Ishikawa (cell line): Measurements from ENCODE around the gene PLCB4.

Experiments used
- CEBPB ChIP-seq: IDR thresholded peaks from 2 replicates; pipeline ENCODE4 v1.6.1; 2012
- CREB1 ChIP-seq: IDR thresholded peaks from 2 replicates; pipeline ENCODE4 v1.6.1; 2012; ENCODE audit warnings: low read depth
- EGR1 ChIP-seq: IDR thresholded peaks from 2 replicates; pipeline ENCODE4 v1.6.1; 2012
- EP300 ChIP-seq: IDR thresholded peaks from 2 replicates; pipeline ENCODE4 v1.6.1; 2012; ENCODE audit warnings: borderline replicate concordance
- FOXM1 ChIP-seq: IDR thresholded peaks from 2 replicates; pipeline ENCODE4 v1.6.1; 2012; ENCODE audit warnings: low read depth, borderline replicate concordance
- MAX ChIP-seq: IDR thresholded peaks from 2 replicates; pipeline ENCODE4 v1.6.1; 2012
- NFIC ChIP-seq: IDR thresholded peaks from 2 replicates; pipeline ENCODE4 v1.6.1; 2012
- RAD21 ChIP-seq: IDR thresholded peaks from 2 replicates; pipeline ENCODE4 v1.6.1; 2012; ENCODE audit warnings: low read depth
- REST ChIP-seq: IDR thresholded peaks from 2 replicates; pipeline ENCODE4 v1.6.1; 2012; ENCODE audit warnings: low read depth, mild to moderate bottlenecking
- TAF1 ChIP-seq: IDR thresholded peaks from 2 replicates; pipeline ENCODE4 v1.6.1; 2012; ENCODE audit warnings: low read depth, mild to moderate bottlenecking
- TCF12 ChIP-seq: IDR thresholded peaks from 2 replicates; pipeline ENCODE4 v1.6.1; 2012; ENCODE audit warnings: low read depth
- TEAD4 ChIP-seq: IDR thresholded peaks from 2 replicates; pipeline ENCODE4 v1.6.1; 2012
- USF1 ChIP-seq: IDR thresholded peaks from 2 replicates; pipeline ENCODE4 v1.6.1; 2012
- YY1 ChIP-seq: IDR thresholded peaks from 2 replicates; pipeline ENCODE4 v1.6.1; 2012; ENCODE audit warnings: low read depth
- ZBTB7A ChIP-seq: IDR thresholded peaks from 2 replicates; pipeline ENCODE4 v1.6.1; 2012; ENCODE audit warnings: low read depth

The PLCB4 gene

GRCh38 chr20:9228774-9229450 is 160.0 kb downstream of the PLCB4 start:
- TF ChIP-seq RAD21: no peak
- TF ChIP-seq EP300: no peak
- TF ChIP-seq USF1: no peak
- TF ChIP-seq TEAD4: no peak
- no peak for TF ChIP-seq REST
- no peak for TF ChIP-seq TCF12
- no peak for TF ChIP-seq EGR1
- TF ChIP-seq TAF1: no peak
- TF ChIP-seq CREB1: no peak
- no peak for TF ChIP-seq ZBTB7A
- TF ChIP-seq CEBPB: no peak
- no peak for TF ChIP-seq FOXM1

- TF ChIP-seq EGR1 (no peak), MAX (no peak), TCF12 (no peak), USF1 (no peak), REST (no peak), EP300 (no peak), RAD21 (no peak), CREB1 (no peak), NFIC (no peak), FOXM1 (no peak), TAF1 (no peak), ZBTB7A (no peak), YY1 (no peak), TEAD4 (no peak), CEBPB (no peak)
These were observed 161.5 kb downstream of the PLCB4 start for GRCh38 chr20:9230406-9230805.

- no peak for TF ChIP-seq USF1
These were observed 164.9 kb downstream of the PLCB4 start for GRCh38 chr20:9233804-9234203.

GRCh38 chr20:9235518-9235917 is 166.6 kb downstream of the PLCB4 start:
- TF ChIP-seq EP300 (peak; percentile 68; the same call in 1 of the 2 replicates), TEAD4 (peak; percentile 54), REST (no peak), EGR1 (no peak), FOXM1 (peak; percentile 54), NFIC (peak; percentile 55), ZBTB7A (no peak), TCF12 (peak; percentile 73; the same call in 1 of the 2 replicates)
